ENCODE measurements around the gene GRM4.

Gene GRM4

GRCh38 chr6:34157236-34157830, 11.4 kb upstream of the GRM4 start:
- no peak for DNase-seq

- no peak for DNase-seq
These were observed 9.8 kb upstream of the GRM4 start for GRCh38 chr6:34155471-34156300.

GRCh38 chr6:34154668-34155447, 9.0 kb upstream of the GRM4 start:
- DNase-seq: peak; percentile 81 to 85

GRCh38 chr6:34152806-34153520, 7.1 kb upstream of the GRM4 start:
- no peak for DNase-seq

- DNase-seq: no peak
These were observed 6.2 kb upstream of the GRM4 start for GRCh38 chr6:34152042-34152524.

- no peak for DNase-seq
These were observed 5.6 kb upstream of the GRM4 start for GRCh38 chr6:34151321-34152041.

GRCh38 chr6:34150766-34151165, 4.9 kb upstream of the GRM4 start:
- DNase-seq: no peak

- DNase-seq: no peak
These were observed 4.0 kb upstream of the GRM4 start for GRCh38 chr6:34149831-34150400.

GRCh38 chr6:34149452-34149810, 3.5 kb upstream of the GRM4 start:
- DNase-seq: no peak

GRCh38 chr6:34148631-34149451, 3.0 kb upstream of the GRM4 start:
- DNase-seq: no peak

- DNase-seq: no peak
These were observed 2.2 kb upstream of the GRM4 start for GRCh38 chr6:34147906-34148630.

- no peak for DNase-seq
These were observed 1.1 kb upstream of the GRM4 start for GRCh38 chr6:34146801-34147592.

- DNase-seq: peak; percentile 36 to 60
These were observed 496 bp downstream of the GRM4 start for GRCh38 chr6:34145161-34146020.

- DNase-seq: no peak
These were observed 1.2 kb downstream of the GRM4 start for GRCh38 chr6:34144581-34145160.

GRCh38 chr6:34143884-34144580, 1.9 kb downstream of the GRM4 start:
- DNase-seq: peak; percentile 69 to 73

- DNase-seq: no peak
These were observed 2.5 kb downstream of the GRM4 start for GRCh38 chr6:34143196-34143883.
